Panc1 (cell line): ENCODE measurements around the gene COL11A2.

Experiments used
- SIN3A ChIP-seq: IDR thresholded peaks from 2 replicates; pipeline ENCODE4 v1.6.1; 2012; ENCODE audit warnings: low read depth, mild to moderate bottlenecking, low read length, moderate library complexity, borderline replicate concordance; ENCODE audit not compliant: insufficient read depth
- TF ChIP-seq, protein P1 (sequence below): fragments of 450-650 bp; IDR thresholded peaks from 2 replicates; pipeline ENCODE4 v1.5.1; 2017; ENCODE audit warnings: mild to moderate bottlenecking

DNA sequence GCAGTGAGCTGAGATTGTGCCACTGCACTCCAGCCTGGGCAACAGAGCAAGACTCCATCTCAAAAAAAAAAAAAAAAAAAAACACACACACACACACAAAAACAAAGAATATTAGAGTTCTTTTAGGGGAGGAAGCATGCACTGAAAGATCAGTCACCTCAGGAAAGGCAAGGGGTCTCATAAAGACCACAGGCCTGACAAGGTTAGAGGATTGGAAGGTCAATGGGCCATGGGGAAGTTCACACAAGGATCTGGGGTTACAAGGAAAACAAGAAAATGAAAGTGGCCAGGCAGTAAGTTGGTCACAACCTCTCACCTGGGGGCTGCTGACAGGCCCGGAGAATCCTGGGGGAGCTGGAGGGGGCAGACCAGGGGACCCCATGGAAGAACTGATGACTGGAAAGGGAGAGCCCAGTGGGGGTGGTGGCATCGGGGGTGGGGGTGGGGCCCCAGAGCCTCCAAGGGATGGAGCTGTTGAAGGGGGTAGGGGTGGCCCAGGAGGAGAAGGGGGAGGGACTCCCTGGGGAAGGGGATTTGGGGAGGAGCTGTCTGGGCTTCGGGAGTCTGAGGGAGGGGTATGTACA is 6.7 kb upstream of the COL11A2 start:
- TF ChIP-seq, protein P1, sequence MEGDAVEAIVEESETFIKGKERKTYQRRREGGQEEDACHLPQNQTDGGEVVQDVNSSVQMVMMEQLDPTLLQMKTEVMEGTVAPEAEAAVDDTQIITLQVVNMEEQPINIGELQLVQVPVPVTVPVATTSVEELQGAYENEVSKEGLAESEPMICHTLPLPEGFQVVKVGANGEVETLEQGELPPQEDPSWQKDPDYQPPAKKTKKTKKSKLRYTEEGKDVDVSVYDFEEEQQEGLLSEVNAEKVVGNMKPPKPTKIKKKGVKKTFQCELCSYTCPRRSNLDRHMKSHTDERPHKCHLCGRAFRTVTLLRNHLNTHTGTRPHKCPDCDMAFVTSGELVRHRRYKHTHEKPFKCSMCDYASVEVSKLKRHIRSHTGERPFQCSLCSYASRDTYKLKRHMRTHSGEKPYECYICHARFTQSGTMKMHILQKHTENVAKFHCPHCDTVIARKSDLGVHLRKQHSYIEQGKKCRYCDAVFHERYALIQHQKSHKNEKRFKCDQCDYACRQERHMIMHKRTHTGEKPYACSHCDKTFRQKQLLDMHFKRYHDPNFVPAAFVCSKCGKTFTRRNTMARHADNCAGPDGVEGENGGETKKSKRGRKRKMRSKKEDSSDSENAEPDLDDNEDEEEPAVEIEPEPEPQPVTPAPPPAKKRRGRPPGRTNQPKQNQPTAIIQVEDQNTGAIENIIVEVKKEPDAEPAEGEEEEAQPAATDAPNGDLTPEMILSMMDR, result no peak
- no peak for TF ChIP-seq SIN3A
